NOMO-1 treated with dmso at 0.1 percent for 144 hours (cell line): ENCODE data around the gene CADPS.

Source experiments
- DNase-seq: peaks from one replicate; lab custom pipeline; 2025; ENCODE audit not compliant: unreplicated experiment; lab: John Stamatoyannopoulos, UW

The CADPS gene

DNA sequence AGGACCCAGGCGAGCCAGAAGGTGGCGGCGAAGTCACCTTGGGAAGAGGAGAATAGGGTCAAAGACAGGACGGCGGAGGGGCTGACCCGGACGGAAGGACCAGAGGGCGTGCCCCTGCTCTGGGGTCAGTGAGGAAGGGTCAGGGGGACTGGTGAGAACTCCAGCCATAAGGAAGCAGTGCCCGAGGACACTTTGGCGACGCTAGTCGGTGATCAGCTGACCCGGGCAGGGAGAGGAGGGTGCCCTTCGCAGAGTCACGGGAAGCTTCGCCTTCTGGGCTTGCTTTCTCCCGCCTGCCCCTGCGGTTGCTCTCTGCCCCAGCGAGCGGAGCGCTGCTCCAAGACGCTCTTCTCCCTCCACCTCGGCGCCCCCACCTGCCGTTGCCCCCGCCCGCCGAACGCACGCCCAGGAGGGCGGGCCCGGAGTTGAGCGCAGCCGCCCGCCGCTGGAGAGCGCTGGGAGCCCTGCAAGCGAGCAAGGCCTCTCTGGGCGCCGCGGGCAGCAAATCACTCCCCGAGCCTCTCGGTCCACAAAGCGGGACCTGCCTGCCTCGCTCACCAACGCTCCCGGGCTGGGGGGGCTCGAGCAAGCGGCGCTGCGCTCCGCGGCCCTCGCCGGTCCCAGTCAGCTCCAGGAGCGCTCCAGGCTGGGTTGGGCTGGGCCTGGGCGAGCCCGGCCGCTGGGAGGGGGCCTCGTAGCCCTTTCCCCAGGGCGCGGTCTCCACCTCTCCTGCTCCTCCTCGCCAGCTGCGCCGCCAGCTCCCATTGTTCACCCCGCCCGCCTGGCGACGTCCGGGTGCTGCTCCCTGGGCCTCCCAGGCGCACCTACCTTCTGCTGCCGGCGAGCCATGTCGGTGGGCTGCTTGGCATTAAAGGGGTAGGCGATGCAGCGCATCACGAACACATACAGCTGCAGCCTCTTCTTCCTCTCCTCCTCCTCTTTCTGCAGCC, 1.2 kb downstream of the CADPS start:
- DNase-seq: no peak

DNA sequence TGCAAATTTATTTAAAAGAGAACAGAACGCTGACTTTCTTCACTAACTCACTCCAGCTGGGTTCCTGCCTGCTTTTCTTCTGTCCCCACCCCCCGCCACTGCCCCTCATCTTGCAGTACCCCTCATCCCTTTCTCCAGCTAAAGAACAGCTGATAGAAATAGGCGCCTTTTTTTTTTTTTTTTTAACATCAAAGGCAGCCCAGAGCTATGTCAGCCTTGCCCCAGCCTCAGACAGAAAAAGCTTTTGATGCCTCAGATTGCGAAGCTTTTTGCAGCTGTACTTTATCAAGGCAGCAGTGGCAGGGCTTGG, 1.8 kb downstream of the CADPS start:
- no peak for DNase-seq

DNA sequence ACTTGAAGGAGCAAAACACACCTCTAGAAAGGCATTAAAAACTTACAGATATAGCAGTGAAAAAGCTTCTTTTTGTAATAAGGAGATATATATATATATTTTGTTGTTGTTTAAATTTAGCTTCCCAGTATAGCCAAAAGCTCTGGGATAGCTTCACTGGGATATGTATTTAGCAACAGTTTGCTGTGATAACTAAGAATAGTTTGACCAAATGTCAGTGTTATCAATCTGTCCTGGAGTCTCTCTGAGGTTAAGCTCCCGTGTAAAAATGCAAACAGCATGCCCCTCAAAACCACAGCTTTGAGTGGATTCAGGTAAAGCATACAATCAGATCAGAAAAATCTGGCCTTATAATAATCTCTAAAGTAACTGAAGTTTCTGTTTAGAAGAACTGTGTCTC, 2.9 kb downstream of the CADPS start:
- DNase-seq: no peak

DNA sequence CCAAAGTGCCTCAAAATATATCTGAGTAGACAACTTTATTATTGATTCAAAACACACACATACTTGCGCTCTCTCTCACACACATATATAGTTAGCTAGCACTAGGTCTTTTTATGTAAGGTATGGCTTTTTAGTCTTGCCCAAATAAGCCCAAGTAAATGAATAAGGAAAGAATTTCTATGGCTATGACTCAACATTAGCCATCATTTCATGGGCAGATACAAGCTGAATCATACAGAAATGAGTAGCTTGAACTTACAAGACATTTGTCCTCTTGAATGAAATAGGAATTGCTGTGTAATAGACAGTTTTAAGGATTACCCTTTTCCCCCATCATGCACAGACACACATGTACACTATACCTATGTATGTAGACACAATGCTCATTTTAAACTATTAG, 4.9 kb downstream of the CADPS start:
- no peak for DNase-seq

DNA sequence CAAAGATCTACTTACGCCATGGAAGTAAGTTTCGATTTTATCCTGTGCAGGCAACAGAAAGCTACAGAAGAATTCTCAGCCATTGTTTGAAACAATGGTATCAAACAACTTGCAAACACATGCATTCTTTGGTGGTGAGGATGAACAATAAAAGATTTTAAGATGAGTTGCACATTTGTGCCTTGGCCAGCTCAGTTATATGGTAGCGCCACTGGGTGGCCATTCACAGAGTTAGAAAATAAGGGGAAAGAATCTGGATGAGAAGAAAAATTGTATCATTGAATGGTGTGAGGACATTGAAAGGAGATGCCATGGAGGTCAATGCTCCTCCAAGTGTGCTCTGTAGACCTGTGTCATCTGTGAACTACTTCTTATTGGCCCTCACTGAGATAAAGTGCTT, 11.6 kb downstream of the CADPS start:
- no peak for DNase-seq

DNA sequence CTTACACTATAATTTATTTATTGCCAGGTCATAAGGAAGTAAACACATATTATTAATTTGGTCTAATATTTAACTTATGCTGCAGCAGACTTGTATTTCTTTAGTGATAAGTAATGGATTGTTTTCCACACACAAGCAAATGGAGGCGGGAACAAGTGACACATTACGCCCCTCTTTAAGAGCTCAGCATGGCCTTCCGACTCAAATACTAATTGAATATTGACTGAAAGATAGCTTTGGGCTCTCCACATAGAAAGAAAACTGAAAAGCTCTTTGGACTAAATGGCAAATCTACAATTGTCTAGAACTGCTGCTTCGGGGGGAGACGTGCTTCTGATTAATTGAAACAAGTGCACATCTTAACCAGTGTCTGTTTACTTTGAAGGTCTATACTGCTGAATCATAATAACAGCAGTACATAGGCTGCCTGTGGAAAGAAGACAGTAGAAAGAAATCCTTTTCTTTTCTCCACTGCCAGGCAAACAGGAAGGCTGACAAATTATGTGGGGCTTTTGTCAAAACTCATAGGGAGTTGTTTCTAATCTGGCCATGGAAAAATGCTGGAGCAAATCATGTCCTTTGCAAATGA, 15.9 kb downstream of the CADPS start:
- DNase-seq: no peak

DNA sequence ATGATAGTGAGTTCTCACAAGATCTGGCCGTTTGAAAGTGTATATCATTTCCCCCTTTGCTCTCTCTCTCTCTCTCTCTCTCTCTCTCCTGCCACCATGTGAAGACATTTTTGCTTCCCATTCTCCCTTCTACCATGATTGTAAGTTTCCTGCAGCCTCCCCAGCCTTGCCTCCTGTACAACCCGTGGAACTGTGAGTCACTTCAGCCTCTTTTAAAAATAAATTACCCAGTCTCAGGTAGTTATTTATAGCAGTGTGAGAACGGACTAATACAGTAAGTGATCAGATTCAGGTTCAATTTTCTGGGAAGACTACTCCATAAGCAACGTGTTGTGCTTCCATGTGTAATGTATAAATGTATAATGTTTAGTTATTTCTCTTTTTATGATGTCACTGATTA, 29.2 kb downstream of the CADPS start:
- no peak for DNase-seq

DNA sequence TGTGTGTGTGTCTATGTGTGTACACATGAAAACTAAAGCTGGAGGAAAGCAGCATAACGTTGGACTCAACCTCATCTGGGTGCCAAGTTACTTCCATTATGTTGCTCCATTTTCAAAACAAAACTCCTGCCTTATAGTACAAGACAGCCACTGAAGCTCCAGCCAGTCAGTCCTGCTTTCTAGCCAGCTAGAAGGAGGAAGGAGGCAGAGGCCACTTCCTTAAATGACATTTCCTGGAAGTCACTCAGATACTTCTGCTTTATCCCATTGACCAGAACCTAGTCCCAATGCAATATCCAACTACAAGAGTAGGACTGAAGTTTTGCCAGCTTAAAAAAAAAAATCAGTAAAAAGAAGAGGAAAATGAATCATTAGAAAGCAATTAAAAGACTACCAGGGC, 31.7 kb downstream of the CADPS start:
- no peak for DNase-seq

DNA sequence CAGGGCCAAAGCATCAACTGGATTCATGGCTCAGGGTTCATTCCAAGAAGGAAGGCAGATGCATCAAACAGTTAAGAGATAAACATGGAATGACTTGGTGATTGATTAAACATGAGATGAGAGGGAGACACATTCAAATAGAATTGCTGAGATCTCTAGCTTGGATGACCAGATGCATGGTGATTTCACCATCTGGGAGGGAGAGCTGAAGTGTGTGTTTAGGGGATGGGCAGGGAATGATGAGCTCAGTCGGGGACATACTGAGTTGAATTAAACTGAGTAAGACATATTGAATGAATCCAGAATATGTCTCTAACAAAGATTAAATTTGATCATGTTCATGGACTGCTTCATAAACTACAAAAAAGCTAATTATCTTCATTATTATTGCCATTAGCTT, 35.5 kb downstream of the CADPS start:
- DNase-seq: no peak

DNA sequence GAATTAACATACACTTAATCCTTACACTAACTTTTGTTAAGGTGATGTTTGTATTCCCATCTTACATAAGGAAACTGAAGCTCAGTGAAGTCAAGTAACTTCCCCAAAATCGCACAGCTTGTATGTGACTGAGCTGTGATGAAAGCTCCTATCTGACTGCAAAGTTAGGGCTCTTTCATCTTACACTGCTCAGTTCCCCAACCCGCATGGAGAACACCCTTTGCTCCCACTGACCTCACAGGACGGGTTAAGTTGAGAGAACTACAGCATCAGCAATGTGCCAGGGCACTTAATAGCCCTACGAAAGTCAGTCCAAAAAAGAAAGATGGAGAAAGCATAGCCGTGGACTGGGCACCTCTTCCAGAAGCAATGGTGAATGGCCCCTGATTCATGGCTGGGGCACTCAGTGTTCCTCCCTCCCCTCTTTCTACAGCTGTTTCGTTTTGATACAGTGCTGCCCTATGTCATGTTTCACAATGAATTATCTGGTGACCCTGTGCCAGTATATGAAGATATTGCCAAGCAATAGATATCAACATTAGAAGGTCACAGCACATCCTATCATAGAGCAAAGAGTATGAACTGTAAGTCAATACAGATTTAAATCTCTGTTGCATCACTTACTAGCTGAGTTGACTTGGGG, 38.0 kb downstream of the CADPS start:
- no peak for DNase-seq

DNA sequence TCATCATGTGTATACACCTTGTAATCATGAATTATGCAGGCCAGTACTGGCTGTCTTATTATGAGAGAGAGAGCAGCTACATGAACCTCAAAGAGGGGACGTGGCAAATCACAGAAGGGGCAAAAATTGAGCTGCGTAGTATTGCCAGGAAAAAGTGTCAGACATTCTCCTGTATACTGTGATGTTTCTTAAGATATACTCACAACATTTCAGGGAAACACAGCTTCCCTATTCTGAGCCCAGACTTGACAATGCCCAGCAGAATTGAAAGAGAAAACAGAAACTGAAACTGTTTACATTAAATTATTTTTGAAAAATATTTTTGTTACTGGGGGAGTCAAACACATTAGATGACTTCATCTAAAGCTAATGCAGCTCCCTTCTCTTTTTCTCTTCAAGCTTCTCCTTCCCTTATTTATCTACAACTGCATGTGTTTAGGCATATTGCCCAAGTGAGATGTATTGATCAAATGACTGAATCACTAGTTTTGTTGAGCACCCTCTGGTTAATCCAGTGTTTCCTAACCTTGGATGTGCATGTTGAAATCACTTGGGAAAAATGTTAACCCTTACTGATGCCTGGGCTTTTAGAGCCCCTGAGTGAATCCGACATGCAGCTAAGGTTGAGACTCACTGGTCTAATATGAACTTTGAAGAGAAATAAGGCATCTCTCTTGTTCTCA, 39.5 kb downstream of the CADPS start:
- DNase-seq: no peak

DNA sequence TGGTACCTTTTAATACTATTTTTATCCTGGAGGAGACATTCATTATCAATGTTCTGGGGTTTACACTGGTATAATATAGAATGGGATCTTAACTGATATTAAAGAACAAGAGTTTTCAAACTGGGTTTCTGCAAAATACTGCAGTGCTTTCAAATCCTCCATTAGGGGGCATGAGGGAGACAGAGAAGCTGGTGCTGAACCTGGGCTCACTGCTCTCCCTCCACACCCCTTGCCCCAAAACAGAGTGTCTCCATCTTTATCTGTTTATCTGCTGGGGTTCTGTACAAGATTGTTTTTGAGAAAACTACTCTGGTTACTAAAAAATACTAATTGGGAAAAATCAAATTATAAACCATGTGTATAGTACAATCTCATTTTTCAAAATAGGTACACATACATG, 41.7 kb downstream of the CADPS start:
- no peak for DNase-seq

DNA sequence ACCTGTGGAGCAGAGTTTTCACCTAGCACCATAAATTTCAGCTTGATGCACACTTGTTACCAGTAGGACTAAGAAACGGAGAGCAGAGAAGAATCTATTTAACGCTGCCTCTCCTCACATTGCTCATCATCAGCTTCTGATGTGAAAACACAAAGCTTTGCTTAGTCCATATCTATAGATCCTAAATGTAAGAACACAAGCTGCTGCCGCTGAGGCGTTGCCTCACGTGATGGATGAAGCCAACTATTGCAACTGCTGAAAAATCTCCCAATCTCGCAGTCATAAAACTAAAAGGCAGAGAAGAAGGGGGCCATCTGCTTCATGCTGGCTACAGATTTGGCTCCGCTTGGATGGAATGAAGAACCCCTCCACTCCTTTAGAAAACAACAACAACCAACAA, 42.7 kb downstream of the CADPS start:
- no peak for DNase-seq

DNA sequence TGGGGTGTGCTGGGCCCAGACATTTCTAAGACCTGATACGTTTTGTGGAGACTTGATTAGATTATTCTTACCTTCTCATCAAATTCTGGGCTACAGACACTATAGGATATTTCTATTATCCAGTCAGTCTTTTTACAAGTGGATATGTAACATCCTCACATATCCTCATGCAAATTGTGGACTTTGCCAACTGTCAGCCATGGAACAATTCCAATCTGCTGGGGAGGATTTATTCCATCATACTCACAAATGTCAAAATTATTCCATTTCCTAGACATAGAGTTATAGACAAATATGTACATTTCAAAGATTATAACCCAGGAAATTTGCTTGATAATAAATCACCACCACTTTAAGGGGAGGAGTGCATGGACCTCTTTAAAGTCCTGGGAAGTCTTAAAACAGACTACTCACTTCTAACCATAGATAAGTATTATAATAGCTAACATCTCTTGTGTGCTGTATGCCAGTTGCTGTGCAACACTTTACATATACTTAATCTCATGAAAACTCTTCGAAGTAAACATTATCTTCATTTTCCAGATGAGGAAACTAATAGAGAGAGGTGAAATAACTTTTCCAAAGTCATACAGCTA, 44.4 kb downstream of the CADPS start:
- DNase-seq: no peak

DNA sequence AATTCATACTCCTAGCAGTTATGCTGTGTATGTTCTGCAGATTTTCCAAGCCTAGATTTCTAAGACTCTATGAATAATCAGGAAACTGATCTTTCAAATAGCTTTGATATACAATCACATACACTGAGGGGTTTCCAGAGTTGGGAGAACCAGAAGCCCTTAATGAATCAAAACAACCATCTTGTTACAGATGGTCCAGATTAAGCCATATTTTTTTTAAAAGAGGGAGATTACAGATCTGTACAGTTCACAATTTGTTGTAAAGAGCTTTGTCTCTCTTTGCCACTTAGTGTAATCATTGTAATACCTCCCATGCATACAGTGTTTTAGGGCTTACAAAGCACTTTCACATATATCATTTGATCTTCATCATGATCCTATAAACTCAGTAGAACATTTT, 47.7 kb downstream of the CADPS start:
- DNase-seq: no peak

DNA sequence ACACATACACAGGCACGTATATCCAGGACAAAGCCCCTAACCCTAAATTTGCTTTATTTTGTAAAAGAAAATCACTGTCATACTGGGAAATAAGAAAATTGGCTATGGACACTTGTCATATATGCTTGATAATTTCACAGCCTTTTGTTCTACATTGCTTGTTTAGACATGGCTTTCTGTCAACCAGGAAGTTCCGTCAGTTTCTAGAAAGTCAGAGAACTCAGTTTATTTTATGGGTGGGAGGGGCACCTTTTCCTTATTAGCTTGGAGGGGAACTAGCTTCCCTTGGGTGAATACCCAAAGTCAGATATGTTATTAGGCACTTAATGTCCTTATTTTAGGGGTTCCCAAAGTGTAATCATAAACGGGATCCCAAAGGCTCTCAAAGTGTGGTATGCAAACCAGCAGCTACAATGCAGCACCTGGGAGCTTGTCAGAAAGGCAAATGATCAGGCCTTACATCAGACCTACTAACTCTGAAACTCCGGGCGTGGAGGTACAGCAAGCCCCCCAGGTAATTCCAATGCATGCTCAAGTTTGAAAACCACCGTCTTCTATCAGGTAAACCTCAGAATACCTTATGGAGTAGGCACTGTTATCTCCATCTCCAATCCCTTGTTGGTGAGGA, 50.1 kb downstream of the CADPS start:
- DNase-seq: no peak

DNA sequence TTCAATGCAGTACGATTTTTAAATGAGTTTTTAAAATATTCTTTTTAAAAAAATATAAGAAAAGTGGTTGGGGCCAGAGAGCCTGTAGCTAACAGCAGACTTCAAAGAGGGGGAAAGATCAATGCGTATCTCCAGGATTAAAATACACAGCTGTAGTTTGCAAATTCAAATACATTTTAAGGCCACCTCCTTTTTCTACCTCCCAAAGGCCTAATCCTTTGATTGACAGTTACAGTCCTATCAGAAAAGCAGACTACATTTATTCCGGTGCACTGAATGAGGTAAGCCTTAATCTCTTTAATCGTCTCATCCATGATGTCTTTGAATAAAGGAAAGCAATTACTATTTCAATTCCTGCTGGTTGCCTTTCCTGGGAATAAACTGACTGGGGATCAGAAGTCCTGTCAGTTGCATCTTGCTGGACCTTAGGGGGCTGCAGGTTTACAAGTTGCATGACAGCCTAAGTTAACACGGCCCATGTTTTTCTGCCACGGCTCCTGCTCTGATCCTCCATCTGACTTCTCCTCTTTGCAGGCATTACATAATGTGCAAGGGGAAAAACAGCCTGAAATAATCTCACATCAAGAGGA, 51.7 kb downstream of the CADPS start:
- DNase-seq: no peak

DNA sequence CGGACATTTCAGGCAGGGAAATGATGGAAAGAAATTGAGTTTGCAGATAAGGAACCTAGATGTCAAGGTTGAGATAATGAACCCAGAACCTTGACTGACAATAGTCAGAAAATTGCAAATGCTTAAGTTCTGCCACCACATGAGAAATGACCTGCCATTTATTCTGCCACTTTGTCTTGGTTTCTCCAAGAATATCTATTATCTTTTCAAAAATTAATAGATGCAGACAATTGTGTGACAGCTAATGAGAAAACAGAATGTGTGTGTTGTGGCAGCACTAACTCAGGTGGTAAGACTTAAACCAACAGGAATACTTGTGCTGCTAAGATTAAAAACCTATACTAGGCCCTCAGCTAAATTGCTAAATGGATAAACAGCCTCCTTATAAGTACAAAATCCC, 52.3 kb downstream of the CADPS start:
- no peak for DNase-seq

DNA sequence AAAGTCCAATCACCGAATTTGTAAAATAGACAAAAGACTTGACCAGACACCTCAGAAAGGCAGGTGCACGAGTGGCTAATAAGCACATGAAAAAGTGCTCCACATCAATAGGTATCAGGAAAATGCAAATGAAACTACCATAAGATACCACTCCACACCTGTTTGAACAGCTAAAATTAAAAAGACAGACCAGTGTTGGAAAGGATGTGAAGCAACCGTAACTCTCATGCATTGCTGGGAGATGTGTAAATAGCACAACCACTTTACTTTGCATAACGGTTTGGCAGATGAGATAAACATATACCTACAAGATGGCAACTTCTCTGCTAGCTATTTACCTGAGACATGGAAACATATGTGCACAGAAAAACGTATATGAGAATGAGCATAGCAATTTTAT, 56.9 kb downstream of the CADPS start:
- no peak for DNase-seq

DNA sequence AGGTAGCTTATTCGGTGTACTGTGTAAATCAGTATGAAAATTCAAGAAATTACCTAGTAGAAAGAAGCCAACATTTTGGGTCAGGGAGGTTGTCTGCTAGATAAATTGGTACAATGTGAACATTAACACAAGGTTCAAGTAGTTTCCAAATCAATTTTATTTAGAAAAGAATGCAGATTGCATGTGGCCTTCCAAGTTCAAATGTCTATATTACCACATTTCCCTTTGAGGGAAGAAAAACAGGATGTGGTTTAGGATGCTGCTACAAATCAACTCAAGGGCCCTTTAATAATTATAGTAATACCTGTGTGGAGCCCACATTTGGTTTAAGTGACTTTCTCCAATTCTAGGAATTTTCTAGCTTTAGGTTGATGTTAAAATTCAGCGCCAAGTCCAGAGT, 57.5 kb downstream of the CADPS start:
- DNase-seq: no peak

DNA sequence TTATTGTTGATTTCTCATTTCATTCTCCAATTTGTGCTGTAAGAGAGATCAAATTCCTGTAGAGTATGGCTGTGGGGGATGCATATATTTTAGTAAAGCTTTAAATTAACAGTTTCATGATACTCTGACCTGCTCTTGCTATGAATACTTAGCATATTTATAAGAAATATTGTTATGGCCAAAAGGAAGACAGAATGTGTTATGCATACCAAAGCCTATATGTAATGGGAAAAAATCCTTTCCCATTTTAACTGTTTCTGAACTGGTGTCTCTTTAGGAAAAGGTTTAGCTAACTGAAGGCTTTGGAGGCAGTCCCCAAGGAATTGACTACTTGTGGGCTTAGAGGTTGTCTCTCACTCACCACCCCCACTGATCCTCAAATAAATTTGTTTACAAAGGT, 59.2 kb downstream of the CADPS start:
- DNase-seq: no peak
